ENCODE data around the gene TCEANC. TPM values are rescaled to one million over a fixed set of nuclear protein-coding genes. Genes with fewer than 3 reads are reported as not detected.
"Not testable (repeated sequence)": the region's sequence is repeated elsewhere in the genome, so short reads cannot be mapped to it uniquely, and the experiment has no call there.

TCEANC gene
- polyA plus RNA-seq, 1 experiment = 1.7 TPM

- no peak for TF ChIP-seq CTCF (IDR thresholded peaks at IDR 0.05; ENCODE audit: low read depth, low read length)
- Histone ChIP-seq H3K27ac (ENCODE audit: low read depth, low read length) (no peak overlapping the region), H3K9me3 (ENCODE audit: control insufficient read depth, insufficient read depth, low read length) (no peaks in the 10 kb centered on the region), H3K27me3 (ENCODE audit: control insufficient read depth, insufficient read depth, low read length) (no peaks in the 10 kb centered on the region), H3K4me3 (ENCODE audit: low read depth, low read length) (no peak overlapping the region)
- POLR2A ChIA-PET = no interaction called here
- DNase-seq (ENCODE audit: low read depth, low spot score) = no peak
- CTCF ChIA-PET = no interaction called here
Observed at GRCh38 chrX:13614154-13614553, 38.8 kb upstream of the TCEANC start.

DNA sequence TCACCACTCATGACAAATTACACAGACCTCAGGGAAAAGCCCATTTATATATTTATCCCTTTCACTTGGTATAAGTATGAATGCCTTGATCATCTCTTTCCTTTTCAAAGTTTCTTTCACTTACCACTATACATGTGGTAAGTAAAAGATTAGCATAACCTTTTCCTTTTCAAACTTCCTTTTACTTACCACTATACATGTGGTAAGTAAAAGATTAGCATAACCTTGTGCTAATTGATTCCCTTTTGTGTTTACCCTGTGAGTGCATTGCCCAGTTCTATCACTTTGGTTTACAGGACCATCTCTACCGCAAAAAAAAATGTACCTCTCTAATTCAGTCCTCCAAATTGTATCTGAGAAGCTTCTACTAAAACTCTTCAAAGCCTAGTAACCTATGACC, 32.7 kb upstream of the TCEANC start:
- Histone ChIP-seq H3K27me3 (ENCODE audit: control insufficient read depth, insufficient read depth, low read length) (no peaks in the 10 kb centered on the region), H3K9me3 (ENCODE audit: control insufficient read depth, insufficient read depth, low read length) (no peaks in the 10 kb centered on the region), H3K27ac (ENCODE audit: low read depth, low read length) (no peak overlapping the region), H3K4me3 (ENCODE audit: low read depth, low read length) (no peak overlapping the region)
- TF ChIP-seq CTCF (IDR thresholded peaks at IDR 0.05; ENCODE audit: low read depth, low read length) = no peak
- ChIA-PET CTCF (no interaction called here), POLR2A (interaction anchor here (0.5 kb wide), 1 partner anchor 46 kb away, joined by 7 read pairs; no protein-coding TSS in a partner anchor)
- no peak for DNase-seq (ENCODE audit: low read depth, low spot score)

- POLR2A ChIA-PET = no interaction called here
- H3K4me3 ChIP-seq (ENCODE audit: low read depth, low read length) = no peak overlapping the region
- DNase-seq (ENCODE audit: low read depth, low spot score) = no peak
Observed at GRCh38 chrX:13622401-13622964, 30.5 kb upstream of the TCEANC start.

GRCh38 chrX:13627306-13627705, 25.6 kb upstream of the TCEANC start:
- Histone ChIP-seq H3K27me3 (ENCODE audit: control insufficient read depth, insufficient read depth, low read length) (no peaks in the 10 kb centered on the region), H3K27ac (ENCODE audit: low read depth, low read length) (no peak overlapping the region), H3K4me3 (ENCODE audit: low read depth, low read length) (no peak overlapping the region), H3K9me3 (ENCODE audit: control insufficient read depth, insufficient read depth, low read length) (no peaks in the 10 kb centered on the region; the same call in 1 of the 2 replicates)
- ChIA-PET POLR2A (no interaction called here), CTCF (interaction anchor here (1.0 kb wide), 1 partner anchor 19 kb away, joined by 3 read pairs; no protein-coding TSS in a partner anchor)
- DNase-seq (ENCODE audit: low read depth, low spot score) = no peak
- TF ChIP-seq CTCF (IDR thresholded peaks at IDR 0.05; ENCODE audit: low read depth, low read length) = no peak

More at GRCh38 chrX:13622401-13622964, 30.5 kb upstream of the TCEANC start:
- no peaks in the 10 kb centered on the region for H3K27me3 ChIP-seq (ENCODE audit: control insufficient read depth, insufficient read depth, low read length)
- H3K27ac ChIP-seq (ENCODE audit: low read depth, low read length) = no peak overlapping the region
- no peak for TF ChIP-seq CTCF (IDR thresholded peaks at IDR 0.05; ENCODE audit: low read depth, low read length)
- H3K9me3 ChIP-seq (ENCODE audit: control insufficient read depth, insufficient read depth, low read length) = no peaks in the 10 kb centered on the region
- CTCF ChIA-PET = interaction anchor here (0.6 kb wide), 1 partner anchor 410 kb away, joined by 3 read pairs; no protein-coding TSS in a partner anchor

DNA sequence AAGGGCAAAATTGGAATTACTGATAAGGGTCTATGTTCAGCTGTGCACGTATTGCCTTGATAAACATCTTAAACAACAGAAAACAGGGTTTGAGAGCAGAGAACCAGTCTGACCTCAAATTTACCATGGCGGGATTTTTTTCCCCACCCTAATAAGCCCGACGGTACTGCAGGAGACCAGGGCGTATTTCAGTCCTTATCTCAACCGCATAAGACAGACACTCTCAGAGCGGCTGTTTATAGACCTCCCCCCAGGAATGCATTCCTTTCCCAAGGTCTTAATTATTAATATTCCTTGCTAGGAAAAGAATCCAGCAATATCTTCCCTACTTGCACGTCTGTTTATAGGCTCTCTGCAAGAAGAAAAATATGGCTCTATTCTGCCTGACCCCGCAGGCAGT, 15.7 kb upstream of the TCEANC start:
- H3K27me3 ChIP-seq (ENCODE audit: control insufficient read depth, insufficient read depth, low read length); H3K4me3 ChIP-seq (ENCODE audit: low read depth, low read length); DNase-seq (ENCODE audit: low read depth, low spot score); CTCF ChIA-PET; POLR2A ChIA-PET; H3K27ac ChIP-seq (ENCODE audit: low read depth, low read length); H3K9me3 ChIP-seq (ENCODE audit: control insufficient read depth, insufficient read depth, low read length): not testable (repeated sequence)

All from AG04450 (cell line).